ENCODE data around the gene PRIM2. TPM values are rescaled to one million over a fixed set of nuclear protein-coding genes. Genes with fewer than 3 reads are reported as not detected.
"Not testable (repeated sequence)": the region's sequence is repeated elsewhere in the genome, so short reads cannot be mapped to it uniquely, and the experiment has no call there.

Gene PRIM2
- total RNA-seq, 4 donors from 2014 or later, result 4.9 to 19.8 (median 7.0) TPM

GRCh38 chr6:57488551-57488950 lies 171.1 kb downstream of the PRIM2 start:
- DNase-seq, H3K27me3 ChIP-seq, H3K4me3 ChIP-seq, H3K4me1 ChIP-seq, H3K9me3 ChIP-seq, H3K36me3 ChIP-seq, H3K27ac ChIP-seq: not testable (repeated sequence)

GRCh38 chr6:57489887-57490286 lies 172.5 kb downstream of the PRIM2 start:
- not testable (repeated sequence) for H3K27ac ChIP-seq, H3K36me3 ChIP-seq, H3K27me3 ChIP-seq, H3K9me3 ChIP-seq, H3K4me1 ChIP-seq, H3K4me3 ChIP-seq, DNase-seq

DNA sequence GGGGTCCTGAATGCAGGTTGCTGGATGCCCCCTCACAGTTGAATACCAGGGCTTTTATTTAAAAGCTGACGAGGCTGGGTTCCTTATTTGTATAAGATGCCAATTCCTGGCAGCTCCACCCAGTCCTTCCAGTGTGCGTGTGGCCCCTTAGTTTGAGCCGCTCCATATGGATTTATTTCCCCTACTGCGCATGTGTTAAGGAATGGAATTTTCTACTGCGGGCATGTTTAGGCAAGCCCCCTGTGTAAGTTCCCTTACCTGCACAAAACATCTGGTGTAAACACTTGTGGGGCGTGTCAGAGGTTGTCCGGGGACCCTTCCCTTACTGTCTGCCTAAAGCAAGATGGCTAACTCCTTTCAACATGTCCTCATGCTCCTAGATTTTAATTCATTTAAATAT lies 174.4 kb downstream of the PRIM2 start:
- H3K27me3 ChIP-seq, H3K36me3 ChIP-seq, H3K4me1 ChIP-seq: not testable (repeated sequence)

DNA sequence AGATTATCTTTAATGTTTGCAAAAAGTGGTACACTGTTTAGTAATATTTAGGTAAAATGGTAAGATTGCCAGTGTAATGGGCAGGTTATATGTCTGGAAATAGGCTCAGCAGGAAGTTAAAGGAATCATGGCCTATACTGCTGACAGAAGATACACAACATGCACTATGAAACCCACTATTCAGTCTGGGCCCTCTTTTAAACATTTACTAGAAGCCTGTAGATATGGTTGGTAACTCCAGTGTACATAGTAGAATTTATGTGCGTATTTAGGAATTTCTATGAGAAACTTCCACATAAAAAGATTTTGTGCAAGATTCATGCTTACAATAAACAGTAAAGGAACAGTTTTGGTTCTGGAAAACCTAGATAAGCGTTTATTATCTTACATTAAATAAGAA lies 178.8 kb downstream of the PRIM2 start:
- H3K36me3 ChIP-seq, H3K4me1 ChIP-seq, H3K4me3 ChIP-seq, H3K9me3 ChIP-seq, H3K27me3 ChIP-seq, H3K27ac ChIP-seq, DNase-seq: not testable (repeated sequence)

More for the DNA sequence above, 174.4 kb downstream of the PRIM2 start:
- not testable (repeated sequence) for H3K4me3 ChIP-seq, H3K9me3 ChIP-seq, DNase-seq, H3K27ac ChIP-seq

DNA sequence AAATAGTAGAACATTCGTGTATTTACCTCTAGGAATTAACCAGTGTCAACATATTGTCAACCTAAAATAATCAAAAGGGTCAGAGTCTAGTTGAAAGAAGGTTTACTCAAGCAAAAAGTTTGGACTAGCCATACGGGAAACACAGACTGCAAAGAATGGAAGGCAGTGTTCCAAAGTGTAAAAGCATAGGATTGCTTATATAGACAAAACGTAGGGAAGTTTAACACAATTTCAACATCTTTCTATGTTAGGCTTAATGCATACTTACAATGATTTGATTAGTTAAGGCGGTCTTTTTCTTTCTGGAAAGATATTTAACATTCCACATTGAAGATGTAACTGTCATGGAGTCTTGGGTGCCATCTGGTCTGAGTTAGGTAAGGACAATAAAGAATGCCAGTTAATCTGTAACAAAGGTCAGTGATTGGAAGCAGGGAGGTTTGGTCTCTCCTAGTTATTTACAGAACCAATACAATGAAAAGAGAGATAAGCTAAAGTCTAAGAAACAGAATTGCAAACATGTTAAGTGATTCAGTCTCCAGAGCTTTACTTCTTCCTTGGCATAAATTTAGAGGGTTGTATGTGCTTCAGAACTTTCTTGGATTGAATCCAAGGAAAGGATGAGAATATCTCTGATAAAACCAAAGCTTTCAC lies 183.1 kb downstream of the PRIM2 start:
- DNase-seq, H3K9me3 ChIP-seq, H3K4me3 ChIP-seq, H3K27me3 ChIP-seq, H3K36me3 ChIP-seq, H3K27ac ChIP-seq, H3K4me1 ChIP-seq: not testable (repeated sequence)

DNA sequence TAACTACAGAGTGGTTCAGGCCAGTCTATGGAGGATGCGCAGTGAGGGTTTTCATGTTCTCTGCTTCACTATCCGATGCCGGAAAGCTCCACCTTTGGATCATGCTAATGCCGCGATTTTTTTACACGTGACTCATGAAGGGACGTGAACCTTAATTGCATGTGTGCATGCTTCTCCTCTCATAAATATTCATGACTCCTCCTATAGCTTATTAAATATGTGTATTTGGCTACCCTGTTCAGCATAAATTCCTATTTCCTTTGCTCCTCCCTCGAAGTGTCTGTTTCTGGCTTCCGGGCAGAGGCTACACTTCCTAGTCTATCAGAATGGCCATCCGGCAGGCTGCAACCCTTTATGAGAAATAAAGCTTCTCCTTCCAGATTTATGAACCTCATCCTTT lies 185.0 kb downstream of the PRIM2 start:
- not testable (repeated sequence) for H3K9me3 ChIP-seq, H3K36me3 ChIP-seq, DNase-seq, H3K27me3 ChIP-seq, H3K27ac ChIP-seq, H3K4me1 ChIP-seq, H3K4me3 ChIP-seq

GRCh38 chr6:57505251-57505650 lies 187.8 kb downstream of the PRIM2 start:
- H3K27me3 ChIP-seq, H3K4me1 ChIP-seq, H3K36me3 ChIP-seq, H3K9me3 ChIP-seq, DNase-seq, H3K27ac ChIP-seq, H3K4me3 ChIP-seq: not testable (repeated sequence)

- not testable (repeated sequence) for H3K27ac ChIP-seq, H3K4me1 ChIP-seq, H3K9me3 ChIP-seq, H3K27me3 ChIP-seq, H3K36me3 ChIP-seq, H3K4me3 ChIP-seq, DNase-seq
These were observed 193.0 kb downstream of the PRIM2 start for GRCh38 chr6:57510390-57510789.

DNA sequence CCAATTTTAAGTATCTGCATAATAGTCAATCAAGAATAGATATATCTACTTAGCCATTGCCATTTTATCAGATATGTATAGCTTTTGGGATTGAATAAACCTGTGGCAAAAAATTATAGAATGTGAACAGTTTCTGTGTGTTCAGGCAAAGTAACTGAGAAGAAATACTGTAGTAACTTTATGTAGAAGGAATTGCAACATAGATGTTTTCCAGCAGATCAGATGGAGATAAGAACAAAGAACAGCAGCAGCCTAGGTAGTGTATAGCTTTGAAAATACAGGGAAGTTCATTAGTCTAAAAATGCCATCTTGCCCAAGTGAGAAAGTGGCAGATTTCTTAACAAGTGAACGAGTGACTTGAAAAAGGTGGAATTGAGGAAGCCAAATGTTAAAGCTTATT lies 197.7 kb downstream of the PRIM2 start:
- not testable (repeated sequence) for H3K4me3 ChIP-seq, H3K9me3 ChIP-seq, H3K36me3 ChIP-seq, DNase-seq, H3K27ac ChIP-seq, H3K4me1 ChIP-seq, H3K27me3 ChIP-seq

- H3K4me1 ChIP-seq, H3K27me3 ChIP-seq, H3K27ac ChIP-seq, H3K9me3 ChIP-seq, H3K36me3 ChIP-seq, DNase-seq, H3K4me3 ChIP-seq: not testable (repeated sequence)
These were observed 198.4 kb downstream of the PRIM2 start for GRCh38 chr6:57515845-57516244.

DNA sequence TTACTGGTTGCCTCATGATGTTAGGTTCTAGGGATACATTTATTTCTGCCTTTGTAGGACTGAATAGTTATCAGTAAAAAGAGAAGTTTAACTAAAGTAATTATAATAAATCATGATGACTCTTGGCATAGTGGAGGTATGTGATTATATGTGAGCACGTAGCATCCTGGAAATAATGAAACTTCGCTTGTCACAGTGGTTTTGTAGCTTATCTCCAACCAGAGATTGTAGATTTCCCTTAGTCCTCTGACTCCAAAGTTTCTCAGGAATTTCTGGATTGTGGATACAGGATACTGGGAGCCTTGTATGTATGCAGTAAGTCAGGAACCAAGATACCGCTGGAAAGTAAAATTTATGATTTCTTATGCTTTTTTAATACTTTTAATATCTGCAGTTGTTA lies 199.3 kb downstream of the PRIM2 start:
- H3K4me1 ChIP-seq, H3K27me3 ChIP-seq, H3K36me3 ChIP-seq, H3K4me3 ChIP-seq, H3K9me3 ChIP-seq, H3K27ac ChIP-seq, DNase-seq: not testable (repeated sequence)

GRCh38 chr6:57519198-57519597 lies 201.8 kb downstream of the PRIM2 start:
- DNase-seq, H3K27ac ChIP-seq, H3K9me3 ChIP-seq, H3K4me1 ChIP-seq, H3K36me3 ChIP-seq, H3K4me3 ChIP-seq, H3K27me3 ChIP-seq: not testable (repeated sequence)

DNA sequence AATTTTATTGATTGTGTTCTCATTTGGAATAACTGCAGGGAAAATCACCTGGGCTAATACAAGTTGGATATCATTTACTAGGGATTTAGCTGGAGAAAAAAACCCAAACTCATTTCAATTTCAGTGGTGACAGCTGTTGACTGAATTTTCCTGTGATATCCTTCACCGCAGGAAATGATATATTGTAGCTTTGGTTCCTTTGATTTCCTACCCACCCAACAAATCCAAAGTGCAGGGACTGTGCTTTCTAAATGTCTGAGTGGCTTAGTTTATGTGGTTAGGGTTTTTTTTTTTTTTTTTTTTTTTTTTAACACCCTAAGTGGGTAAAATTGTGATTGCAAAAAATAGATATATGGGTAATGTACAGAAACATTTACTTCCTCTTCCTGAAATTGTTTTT lies 203.7 kb downstream of the PRIM2 start:
- H3K27ac ChIP-seq, H3K9me3 ChIP-seq, H3K4me1 ChIP-seq, H3K4me3 ChIP-seq, H3K36me3 ChIP-seq, DNase-seq, H3K27me3 ChIP-seq: not testable (repeated sequence)

DNA sequence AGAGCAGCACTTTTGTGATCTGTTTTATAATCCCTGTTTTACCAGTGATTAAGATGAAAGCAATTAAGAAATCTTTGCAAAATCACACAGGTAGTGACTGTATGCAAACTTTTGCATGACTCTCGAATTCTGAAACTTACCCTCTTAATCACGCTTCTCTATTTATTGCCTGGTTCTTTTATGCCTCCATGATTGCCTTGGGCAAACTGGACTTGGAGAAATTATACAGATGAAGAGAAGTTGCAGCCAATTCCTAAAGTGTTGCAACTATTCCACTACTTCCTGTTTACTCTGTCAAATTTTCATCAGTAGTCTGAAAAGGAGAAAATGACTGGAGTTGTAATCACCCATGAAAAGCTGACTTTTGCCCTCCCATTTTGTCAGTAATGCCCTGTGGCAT lies 205.8 kb downstream of the PRIM2 start:
- H3K9me3 ChIP-seq, H3K4me3 ChIP-seq, H3K27ac ChIP-seq, H3K36me3 ChIP-seq, DNase-seq, H3K4me1 ChIP-seq, H3K27me3 ChIP-seq: not testable (repeated sequence)

- H3K27ac ChIP-seq, H3K9me3 ChIP-seq, H3K36me3 ChIP-seq, H3K27me3 ChIP-seq, H3K4me1 ChIP-seq, DNase-seq, H3K4me3 ChIP-seq: not testable (repeated sequence)
These were observed 212.3 kb downstream of the PRIM2 start for GRCh38 chr6:57529755-57530154.

DNA sequence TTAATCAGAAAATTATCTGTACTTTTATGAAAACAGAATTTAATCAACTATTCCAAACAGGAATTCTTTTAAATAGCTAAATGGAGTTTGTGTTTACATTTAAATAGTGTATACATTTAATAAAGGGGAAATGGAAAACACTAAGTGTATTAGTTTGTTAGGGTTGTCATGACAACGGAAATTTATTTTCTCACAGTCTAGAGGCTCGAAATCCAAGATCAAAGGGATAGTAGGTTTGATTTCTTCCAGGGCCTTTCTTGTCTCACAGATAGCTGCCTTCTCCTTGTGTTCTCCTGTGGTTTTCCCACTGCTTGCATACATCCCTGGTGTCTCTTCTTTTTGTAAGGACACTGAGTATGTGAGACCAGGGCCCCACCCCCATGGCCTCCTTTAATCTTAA lies 215.2 kb downstream of the PRIM2 start:
- H3K4me1 ChIP-seq, H3K4me3 ChIP-seq, H3K27ac ChIP-seq, H3K9me3 ChIP-seq, H3K27me3 ChIP-seq, H3K36me3 ChIP-seq, DNase-seq: not testable (repeated sequence)

Measured in Peyer's patch (tissue), 4 donors.